ENCODE measurements around the gene TAF4.
A peak's percentile ranks its signal among the peaks of the same experiment; 100 is the strongest.

TAF4 gene

DNA sequence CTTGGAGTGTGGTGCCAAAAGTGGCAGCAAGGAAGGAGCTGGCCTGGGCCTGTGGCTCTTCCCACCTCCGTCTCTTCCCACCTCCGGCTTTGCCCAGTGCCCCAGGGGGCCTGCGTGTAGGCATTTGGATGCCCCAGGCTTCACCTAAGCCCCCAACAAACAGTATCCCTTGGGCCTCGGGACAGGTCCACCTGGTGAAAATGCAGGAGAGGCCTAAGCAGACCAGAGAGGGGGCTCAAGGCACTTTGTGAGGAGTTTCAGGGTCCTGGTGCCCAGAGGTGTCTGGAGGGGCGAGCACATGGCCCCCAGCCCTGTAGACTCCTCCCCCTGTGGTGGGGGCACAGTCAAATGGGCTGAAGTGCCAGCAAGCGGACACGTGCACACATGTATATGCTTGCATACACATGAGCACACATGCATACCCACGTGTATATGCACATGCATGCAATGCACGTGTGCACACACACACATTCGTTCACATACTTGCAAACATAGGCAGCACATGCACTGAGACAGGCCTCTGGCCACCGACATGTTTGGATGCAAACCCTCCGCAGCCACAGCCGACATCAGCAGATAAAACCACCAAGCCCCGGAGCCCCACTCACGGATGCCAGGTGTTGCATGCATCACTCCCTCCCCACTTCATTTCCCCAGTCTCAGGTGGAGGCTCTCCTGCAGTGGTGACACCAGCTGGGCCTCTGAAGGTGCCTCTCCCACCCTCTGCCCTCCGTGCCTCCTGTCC, 124.5 kb downstream of the TAF4 start:
- DNase-seq: no peak

GRCh38 chr20:61940491-61940890, 125.2 kb downstream of the TAF4 start:
- DNase-seq: no peak

DNA sequence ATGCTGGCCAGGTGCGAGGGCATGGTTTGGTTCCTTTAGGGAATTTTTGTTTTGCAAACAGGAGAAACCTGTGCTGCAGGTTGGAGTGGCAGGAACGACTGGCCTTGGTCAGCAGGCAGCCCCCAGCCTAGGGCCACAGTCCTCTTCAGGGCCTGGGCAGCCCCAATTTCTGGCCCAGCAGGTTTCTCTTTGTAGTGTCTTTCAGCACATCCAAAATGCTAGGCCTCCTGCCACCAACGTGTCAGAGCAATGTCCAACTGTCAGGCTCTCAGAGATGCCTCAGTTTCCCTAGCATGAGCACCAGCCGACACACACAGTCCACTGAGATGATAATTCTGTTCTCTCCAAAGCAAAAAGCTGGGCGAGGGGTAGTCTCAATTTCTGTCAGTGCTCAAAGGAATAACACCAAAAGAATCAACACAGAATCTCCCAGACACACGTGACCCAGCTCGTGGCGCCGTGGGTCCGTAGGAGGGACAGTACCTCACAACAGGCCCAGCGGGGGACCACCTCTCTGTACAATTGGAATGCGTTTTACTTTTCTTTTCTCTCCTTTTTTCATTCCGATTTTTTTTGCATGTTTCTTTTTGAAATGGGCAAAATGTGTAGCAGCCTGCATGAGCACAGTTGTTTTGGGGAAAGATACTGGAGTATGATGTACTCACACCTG, 125.9 kb downstream of the TAF4 start:
- DNase-seq: no peak

DNA sequence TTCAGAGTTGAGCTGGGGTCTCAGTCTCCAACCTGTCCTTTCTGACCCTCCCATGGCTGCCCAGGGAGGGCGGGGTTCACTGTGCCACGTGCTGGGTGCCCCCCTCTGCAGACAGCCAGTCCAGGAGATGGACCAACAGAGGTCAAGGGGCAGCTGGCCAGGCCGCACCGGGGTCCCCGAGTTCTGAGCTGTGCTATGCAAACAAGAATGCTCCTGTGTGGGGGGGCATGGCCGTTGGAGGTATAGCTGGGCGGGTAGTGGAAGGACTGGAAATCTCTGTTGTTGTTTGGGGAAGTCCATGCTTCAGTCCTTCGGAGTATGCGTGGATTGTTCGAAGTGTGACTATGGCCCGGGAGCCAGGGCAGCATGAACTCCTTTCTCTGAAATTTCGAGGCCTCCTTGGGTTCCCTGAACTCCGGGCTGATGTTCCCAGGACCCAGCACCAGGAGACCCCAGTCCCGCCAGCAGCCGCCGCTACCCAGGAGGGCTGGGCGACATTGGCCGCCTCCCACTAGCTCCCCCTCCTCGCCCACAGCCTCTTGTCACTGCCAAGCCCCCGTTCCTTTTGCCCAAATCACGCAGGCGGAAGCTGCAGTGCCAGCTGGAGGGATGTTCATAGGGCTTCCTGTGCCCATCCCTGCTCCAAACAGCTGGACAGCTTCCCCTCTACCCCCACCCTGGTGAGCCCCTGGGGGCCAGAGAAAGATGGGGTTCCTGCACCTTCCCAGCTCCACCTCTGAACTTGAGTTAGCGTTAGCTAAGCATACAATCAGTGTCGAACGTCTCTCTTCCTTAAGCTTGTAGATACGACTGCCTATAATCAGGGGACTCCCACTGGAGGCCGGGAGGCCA, 126.6 kb downstream of the TAF4 start:
- DNase-seq: no peak

DNA sequence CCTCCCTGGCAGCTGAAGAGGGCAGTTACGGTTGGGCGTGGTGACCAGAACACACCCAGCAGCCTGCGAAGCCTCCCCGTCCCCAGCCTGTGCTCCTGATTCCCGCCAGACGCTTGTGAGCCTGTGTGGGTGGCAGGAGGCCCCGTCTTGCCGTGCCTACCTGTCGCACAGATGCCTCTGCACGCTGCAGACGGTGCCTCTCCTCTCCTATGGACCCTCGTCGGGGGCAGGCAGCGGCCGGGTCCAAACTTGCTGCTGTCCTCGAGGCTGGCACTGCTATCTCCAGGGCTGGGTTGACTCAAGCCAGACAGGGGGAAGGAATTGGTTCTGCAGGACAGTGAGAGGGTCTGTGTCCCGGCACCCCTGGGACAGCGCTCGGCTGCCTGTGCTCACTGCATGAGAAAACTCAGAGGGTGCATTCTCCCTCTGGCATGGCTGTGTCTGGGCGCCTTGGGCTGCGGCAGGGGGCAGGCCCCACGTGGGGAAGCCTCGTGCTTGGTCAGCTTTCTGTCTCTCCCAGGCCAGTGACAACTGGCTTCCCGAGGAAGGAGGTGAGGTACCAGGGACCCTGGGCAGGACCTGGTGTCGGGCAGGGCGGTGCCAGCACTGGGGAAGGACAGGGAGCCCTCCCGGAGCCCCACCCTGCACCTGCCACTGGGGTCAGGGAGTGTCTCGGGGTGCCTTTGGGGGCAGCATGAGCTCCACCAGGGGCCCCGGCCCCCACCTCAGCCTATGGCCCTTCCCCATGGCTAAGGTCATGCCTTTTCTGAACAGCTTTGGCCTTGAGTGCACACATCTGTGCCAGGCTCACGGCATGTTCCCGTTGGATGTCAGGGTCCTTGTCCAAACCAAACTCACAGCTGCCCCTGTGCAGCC, 127.5 kb downstream of the TAF4 start:
- DNase-seq: no peak

- no peak for DNase-seq
Observed at GRCh38 chr20:61937146-61937962, 128.3 kb downstream of the TAF4 start.

GRCh38 chr20:61936701-61937131, 129.0 kb downstream of the TAF4 start:
- no peak for DNase-seq

- DNase-seq: no peak
Observed at GRCh38 chr20:61935926-61936700, 129.6 kb downstream of the TAF4 start.

DNA sequence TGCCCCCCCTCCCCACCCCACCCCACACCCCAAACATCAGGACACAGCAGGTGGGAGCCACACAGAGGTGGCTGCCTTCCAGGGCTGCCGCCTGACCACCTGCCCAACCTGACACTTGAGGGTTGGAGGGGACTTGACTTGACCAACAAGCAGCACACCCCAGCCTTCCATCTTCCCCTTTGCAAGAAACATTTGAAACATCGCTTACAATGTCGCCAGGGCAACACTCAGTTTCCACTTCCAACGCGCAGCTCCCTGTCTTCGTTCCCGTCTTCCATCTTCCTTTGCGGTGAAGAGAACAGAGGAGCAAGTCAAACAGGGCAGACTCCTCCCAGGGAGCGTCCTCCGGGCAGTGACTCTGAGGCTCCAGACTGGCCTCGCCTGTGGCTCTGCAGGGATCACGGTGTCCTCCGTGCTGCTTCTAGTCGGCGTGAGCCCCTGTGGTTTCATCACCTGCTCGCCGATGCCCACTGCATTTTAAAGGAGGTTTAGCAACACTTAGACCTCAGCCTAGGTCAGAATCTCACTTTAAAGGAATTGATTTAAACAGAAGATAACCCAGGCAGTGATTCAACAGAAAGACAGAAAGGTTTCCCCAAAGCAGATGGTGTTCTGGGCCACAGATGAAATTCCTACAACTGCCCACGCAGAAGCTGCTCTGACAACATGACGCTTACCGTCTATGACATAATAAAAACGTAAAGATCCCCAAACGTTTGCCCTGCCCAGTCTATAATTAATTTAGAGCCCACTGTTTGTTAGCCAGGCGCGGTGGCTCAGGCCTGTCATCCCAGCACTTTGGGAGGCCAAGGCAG, 130.8 kb downstream of the TAF4 start:
- peak; percentile 5 for DNase-seq

DNA sequence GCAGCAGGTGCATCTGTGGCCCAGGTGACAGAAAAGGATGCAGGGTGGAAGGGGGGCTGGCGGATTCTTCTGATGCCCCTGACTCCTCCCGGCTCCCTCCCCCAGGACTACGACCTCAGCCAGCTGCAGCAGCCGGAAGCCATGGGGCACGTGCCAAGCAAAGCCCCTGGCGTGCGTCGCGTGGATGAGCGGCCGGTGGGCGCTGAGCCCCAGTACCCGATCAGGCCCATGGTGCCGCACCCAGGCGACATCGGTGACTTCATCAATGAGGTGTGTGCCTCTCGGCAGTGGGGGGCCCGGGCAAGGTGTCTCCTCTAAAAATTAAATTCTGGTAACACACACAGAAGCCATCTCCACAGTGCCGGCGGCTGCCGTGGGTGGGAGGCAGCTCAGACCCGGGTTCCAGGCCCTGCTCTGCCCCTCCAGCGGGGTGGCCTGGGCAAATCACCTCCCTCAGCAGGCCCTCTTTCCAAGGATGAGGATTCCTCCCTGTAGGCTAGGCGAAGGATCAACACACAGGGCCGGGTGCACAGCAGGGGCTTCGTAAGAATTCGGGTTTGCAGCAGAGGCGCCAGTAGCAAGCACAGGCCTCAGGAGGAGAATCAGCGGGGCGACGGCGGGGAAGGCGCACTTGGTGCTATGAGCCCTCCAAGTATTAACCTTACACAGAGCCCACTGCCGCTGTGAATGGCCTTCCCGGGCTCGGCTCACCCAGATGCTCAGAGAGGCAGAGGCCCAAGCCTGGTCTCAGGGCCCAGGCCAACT, 131.5 kb downstream of the TAF4 start:
- no peak for DNase-seq

DNA sequence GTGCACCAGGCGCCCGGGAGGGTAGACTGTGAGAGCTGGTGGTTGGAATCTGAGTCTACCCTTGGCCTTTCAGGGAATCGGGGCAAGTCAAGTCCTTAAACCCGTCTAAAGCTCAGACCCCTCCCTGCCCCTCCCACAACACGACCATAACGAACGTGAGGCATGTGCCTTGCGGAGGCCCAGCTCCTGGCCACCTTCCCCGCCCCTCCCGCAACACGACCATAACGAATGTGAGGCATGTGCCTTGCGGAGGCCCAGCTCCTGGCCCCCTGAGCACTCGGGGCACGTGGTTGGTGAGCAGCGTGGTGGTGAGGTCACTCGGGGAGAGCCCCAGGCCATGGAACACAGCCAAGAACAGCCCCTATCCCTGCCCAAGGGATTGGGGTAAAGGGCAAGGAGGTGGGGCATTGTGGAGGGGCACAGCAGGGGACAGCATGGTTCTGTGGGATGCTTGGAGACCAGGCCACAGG, 132.2 kb downstream of the TAF4 start:
- DNase-seq: no peak

DNA sequence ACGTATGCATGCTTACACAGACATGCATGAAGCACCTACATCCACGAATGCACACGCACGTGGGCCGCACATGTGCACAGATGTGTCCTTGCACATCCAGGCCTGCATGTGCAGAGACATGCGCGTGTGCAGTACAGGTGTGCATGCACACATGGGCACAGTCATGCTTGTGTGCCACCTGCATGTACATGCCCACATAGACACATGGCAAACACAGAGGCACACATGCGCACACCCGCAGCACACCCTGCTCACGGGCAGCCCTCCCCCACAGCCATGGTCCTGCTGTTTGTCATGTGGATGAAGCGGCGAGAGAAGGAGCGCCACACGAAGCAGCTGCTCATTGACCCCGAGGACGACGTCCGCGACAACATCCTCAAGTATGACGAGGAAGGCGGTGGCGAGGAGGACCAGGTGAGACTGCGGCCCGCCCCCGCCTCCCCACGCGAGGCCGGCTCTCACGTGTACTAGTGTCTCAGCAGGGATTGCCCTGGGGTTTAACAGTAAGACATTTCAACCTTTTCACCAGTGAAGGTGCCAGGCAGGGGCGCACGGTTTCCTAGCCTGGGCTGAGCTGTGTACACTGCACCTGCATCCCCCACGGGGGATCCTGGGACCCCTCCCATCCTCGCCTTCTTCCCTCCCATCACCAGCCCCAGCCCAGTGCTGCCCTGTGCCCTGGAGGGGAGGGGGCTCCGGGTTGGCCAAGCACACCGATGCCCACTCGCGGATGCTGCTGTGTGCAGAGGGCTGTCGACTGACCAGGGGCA, 132.8 kb downstream of the TAF4 start:
- DNase-seq: no peak

GRCh38 chr20:61932199-61932592, 133.5 kb downstream of the TAF4 start:
- DNase-seq: no peak

GRCh38 chr20:61931476-61932198, 134.0 kb downstream of the TAF4 start:
- no peak for DNase-seq

GRCh38 chr20:61930776-61931475, 134.8 kb downstream of the TAF4 start:
- DNase-seq: no peak

- DNase-seq: no peak
Observed at GRCh38 chr20:61929971-61930666, 135.6 kb downstream of the TAF4 start.
